ENCODE measurements around the gene SCGB3A1.

GRCh38 chr5:180611140-180611850 is 20.0 kb upstream of the SCGB3A1 start:
- no peak for TF ChIP-seq EZH2 (IDR thresholded peaks at IDR 0.05; ENCODE audit: insufficient read depth, poor library complexity, severe bottlenecking)
- TF ChIP-seq EZH2phosphoT487 (IDR thresholded peaks at IDR 0.05; ENCODE audit: insufficient read depth, low read depth): no peak

Measured in GM23248 (cell line).